SK-N-SH (cell line): ENCODE results near the gene VDAC1. TPM values are rescaled to one million over a fixed set of nuclear protein-coding genes. Genes with fewer than 3 reads are reported as not detected.
"Not testable (repeated sequence)": the region's sequence is repeated elsewhere in the genome, so short reads cannot be mapped to it uniquely, and the experiment has no call there.

Source experiments
- CTCF ChIA-PET: fragments of 300-600, 350-600 bp; formaldehyde crosslinking; extraction: SDS; loops from one replicate; lab custom pipeline; 2021; lab: Yijun Ruan, JAX
- POLR2A ChIA-PET: fragments of 350-600 bp; sonication (Branson Sonifier 250); formaldehyde crosslinking; extraction: SDS; loops from one replicate; lab custom pipeline; 2020; ENCODE audit warnings: antibody characterized with exemption, inconsistent platforms; lab: Yijun Ruan, JAX
- DNase-seq: peaks from one replicate; pipeline ENCODE4 v3.0.0; 2012
- H2AFZ ChIP-seq: fragments of 200-600 bp; sonication (generic); 2 replicates; pipeline ENCODE4 v1.8.1; 2016; ENCODE audit warnings: antibody characterized with exemption, mild to moderate bottlenecking, low read depth
- H3F3A ChIP-seq: fragments of 200-600 bp; sonication (generic); replicated peaks from 2 replicates; pipeline ENCODE3; 2016; ENCODE audit warnings: antibody characterized with exemption, mild to moderate bottlenecking; ENCODE audit not compliant: insufficient read depth
- H3K27ac ChIP-seq, 2 experiments: fragments of 200-500 bp in 1 of 2; fragments of 200-600 bp in 1 of 2; sonication (Bioruptor generic) in 1 of 2; sonication (generic), shearing (Covaris generic) in 1 of 2; 2 replicates each; pipeline versions ENCODE4 v1.5.1 to v1.6.1; 2014 to 2016; ENCODE audit warnings: low read depth in 2 of 2, inconsistent platforms in 1 of 2, low read length in 1 of 2, mild to moderate bottlenecking in 1 of 2, mixed read lengths in 1 of 2
- H3K27me3 ChIP-seq: fragments of 200-600 bp; sonication (generic), shearing (Covaris generic); 2 replicates; pipeline ENCODE4 v1.6.1; 2016; ENCODE audit warnings: mixed run types; ENCODE audit not compliant: insufficient read depth
- H3K36me3 ChIP-seq, 2 experiments: fragments of 200-500 bp in 1 of 2; fragments of 200-600 bp in 1 of 2; sonication (Bioruptor generic) in 1 of 2; sonication (generic) in 1 of 2; replicated peaks in 1 of 2; 2 replicates each; pipeline versions ENCODE3 to v1.5.1; 2014 to 2016; ENCODE audit warnings: low read length in 1 of 2, mild to moderate bottlenecking in 1 of 2; ENCODE audit not compliant: insufficient read depth in 2 of 2, control insufficient read depth in 1 of 2
- H3K4me1 ChIP-seq, 2 experiments: fragments of 200-500 bp in 1 of 2; fragments of 200-600 bp in 1 of 2; sonication (Bioruptor generic) in 1 of 2; sonication (generic), shearing (Covaris generic) in 1 of 2; 2 replicates each; pipeline versions ENCODE4 v1.5.1 to v1.6.1; 2014 to 2016; ENCODE audit warnings: low read depth in 1 of 2, low read length in 1 of 2, mixed run types in 1 of 2; ENCODE audit not compliant: insufficient read depth in 2 of 2, control insufficient read depth in 1 of 2
- H3K4me2 ChIP-seq: fragments of 200-600 bp; sonication (generic), shearing (Covaris generic); 2 replicates; pipeline ENCODE4 v1.6.1; 2017; ENCODE audit warnings: mixed run types
- H3K4me3 ChIP-seq, 2 experiments: fragments of 200-500 bp in 1 of 2; fragments of 200-600 bp in 1 of 2; sonication (Bioruptor generic) in 1 of 2; sonication (generic), shearing (Covaris generic) in 1 of 2; 2 replicates each; pipeline versions ENCODE4 v1.5.1 to v1.8.1; 2014 to 2016; ENCODE audit warnings: low read depth in 2 of 2, inconsistent platforms in 1 of 2, low read length in 1 of 2, mild to moderate bottlenecking in 1 of 2, mixed read lengths in 1 of 2, moderate library complexity in 1 of 2
- H3K79me2 ChIP-seq: fragments of 200-600 bp; sonication (generic); 2 replicates; pipeline ENCODE4 v1.8.1; 2017; ENCODE audit warnings: mild to moderate bottlenecking; ENCODE audit not compliant: insufficient read depth
- H3K9ac ChIP-seq: fragments of 200-600 bp; sonication (generic); 2 replicates; pipeline ENCODE4 v1.6.1; 2017; ENCODE audit warnings: mixed run types
- H3K9me2 ChIP-seq: fragments of 200-600 bp; sonication (generic); 2 replicates; pipeline ENCODE4 v1.6.1; 2017; ENCODE audit warnings: mixed run types
- H3K9me3 ChIP-seq: fragments of 200-600 bp; sonication (generic); 2 replicates; pipeline ENCODE4 v1.6.1; 2017; ENCODE audit warnings: mixed run types, mild to moderate bottlenecking, moderate library complexity
- H4K20me1 ChIP-seq: fragments of 200-600 bp; sonication (generic); 2 replicates; pipeline ENCODE4 v1.6.1; 2017; ENCODE audit warnings: mild to moderate bottlenecking, mixed run types; ENCODE audit not compliant: insufficient read depth
- CHD2 ChIP-seq: fragments of 150-350 bp; IDR thresholded peaks from 2 replicates; pipeline ENCODE4 v1.6.1; 2018; ENCODE audit warnings: low read length; ENCODE audit not compliant: partially characterized antibody
- CTCF ChIP-seq: fragments of 200-600 bp; sonication (generic); IDR thresholded peaks from 2 replicates; pipeline ENCODE4 v1.6.1; 2017; ENCODE audit warnings: antibody characterized with exemption, mild to moderate bottlenecking, moderate library complexity
- ELF1 ChIP-seq: IDR thresholded peaks from 2 replicates; pipeline ENCODE4 v1.4.0; 2012
- GABPA ChIP-seq: IDR thresholded peaks from 2 replicates; pipeline ENCODE4 v1.4.0; 2012; ENCODE audit warnings: low read depth, mild to moderate bottlenecking
- GATA2 ChIP-seq: sonication (generic); formaldehyde crosslinking; IDR thresholded peaks from 2 replicates; pipeline ENCODE4 v1.5.0; 2020; ENCODE audit warnings: mild to moderate bottlenecking, missing genetic modification reagents
- IRF3 ChIP-seq: fragments of 150-350 bp; IDR thresholded peaks from 2 replicates; pipeline ENCODE4 v1.6.1; 2016; ENCODE audit warnings: mild to moderate bottlenecking, low read depth, low read length
- MAX ChIP-seq: IDR thresholded peaks from 2 replicates; pipeline ENCODE4 v1.4.0; 2012; ENCODE audit warnings: low read depth
- MEF2A ChIP-seq: IDR thresholded peaks from 2 replicates; pipeline ENCODE4 v1.4.0; 2012; ENCODE audit warnings: low read depth, borderline replicate concordance
- MXI1 ChIP-seq: IDR thresholded peaks from 2 replicates; pipeline ENCODE4 v1.6.1; 2012; ENCODE audit warnings: mild to moderate bottlenecking, low read depth, low read length, improper control_type of control experiment
- NFIC ChIP-seq: IDR thresholded peaks from 2 replicates; pipeline ENCODE4 v1.4.0; 2012; ENCODE audit warnings: borderline replicate concordance
- NRF1 ChIP-seq: IDR thresholded peaks from 2 replicates; pipeline ENCODE4 v1.6.1; 2012; ENCODE audit warnings: low read depth, mild to moderate bottlenecking, low read length
- PBX3 ChIP-seq: IDR thresholded peaks from 2 replicates; pipeline ENCODE4; 2012
- POLR2AphosphoS5 ChIP-seq: IDR thresholded peaks from 2 replicates; pipeline ENCODE4 v1.6.1; 2012; ENCODE audit warnings: low read depth, low read length
- RAD21 ChIP-seq: IDR thresholded peaks from 2 replicates; pipeline ENCODE4 v1.6.1; 2012; ENCODE audit warnings: mild to moderate bottlenecking, low read length
- RCOR1 ChIP-seq: fragments of 150-350 bp; IDR thresholded peaks from 2 replicates; pipeline ENCODE4 v1.6.1; 2017; ENCODE audit warnings: antibody characterized with exemption, low read length
- RFX5 ChIP-seq: IDR thresholded peaks from 2 replicates; pipeline ENCODE4 v1.6.1; 2012; ENCODE audit warnings: mild to moderate bottlenecking, improper control_type of control experiment, low read length
- SIN3A ChIP-seq: IDR thresholded peaks from 2 replicates; pipeline ENCODE4 v1.6.1; 2012; ENCODE audit warnings: low read depth, mild to moderate bottlenecking, low read length, moderate library complexity, borderline replicate concordance
- TCF12 ChIP-seq: IDR thresholded peaks from 2 replicates; pipeline ENCODE4 v1.4.0; 2012
- TEAD4 ChIP-seq: IDR thresholded peaks from 2 replicates; pipeline ENCODE4 v1.4.0; 2012; ENCODE audit warnings: mild to moderate bottlenecking, borderline replicate concordance; ENCODE audit not compliant: insufficient read depth
- USF1 ChIP-seq: IDR thresholded peaks from 2 replicates; pipeline ENCODE4 v1.4.0; 2012; ENCODE audit warnings: low read depth, borderline replicate concordance
- YY1 ChIP-seq: IDR thresholded peaks from 2 replicates; pipeline ENCODE4 v1.4.0; 2012; ENCODE audit warnings: low read depth, mild to moderate bottlenecking
- WGBS: methylation state at CpG from one replicate; pipeline ENCODE4 v1.1.6; 2017; ENCODE audit warnings: low lambda C conversion rate; 5-methylcytosine and 5-hydroxymethylcytosine counted together
- polyA plus RNA-seq, 3 experiments: library from polyadenylated mRNA; depleted of rRNA; stranded (reverse); fragments of >200 nt; gene quantifications; 2 replicates each; pipeline ENCODE4 v1.2.3, GENCODE V29; 2012

The VDAC1 gene
- polyA plus RNA-seq, 1 of the 3 experiments (the other 2 are of a cell fraction): 166 TPM

- TF ChIP-seq GATA2 (CRISPR knock-in tag) (no peak), CTCF (no peak), NFIC (no peak), MEF2A (no peak)
These were observed 66.5 kb downstream of the VDAC1 start (continued) for GRCh38 chr5:133938039-133938821.

GRCh38 chr5:133937628-133938027 is 67.1 kb downstream of the VDAC1 start:
- H3K4me2 ChIP-seq, H3F3A ChIP-seq, POLR2A ChIA-PET, H3K9me3 ChIP-seq, H3K27me3 ChIP-seq, H3K4me3 ChIP-seq, H3K27ac ChIP-seq, H3K79me2 ChIP-seq, H3K4me1 ChIP-seq, H3K36me3 ChIP-seq, H3K9me2 ChIP-seq, DNase-seq, H3K9ac ChIP-seq, H4K20me1 ChIP-seq, H2AFZ ChIP-seq: not testable (repeated sequence)
- CTCF ChIA-PET: interaction anchor here (0.6 to 1.5 kb wide), 4 partner anchors 68 to 1479 kb away, joined by 3 to 6 read pairs (median 4); no protein-coding TSS in a partner anchor
- 69% methylated on average over 3 of the region's 3 CpGs for WGBS

GRCh38 chr5:133936651-133937015 is 68.1 kb downstream of the VDAC1 start:
- 18% methylated on average over 3 of the region's 3 CpGs for WGBS
- H3K9me2 ChIP-seq: no peaks in the 10 kb centered on the region
- POLR2A ChIA-PET: no interaction called here

More at GRCh38 chr5:133936651-133937015, 68.1 kb downstream of the VDAC1 start:
- Histone ChIP-seq H3K4me3 (no peak overlapping the region), H3K27ac (no peak overlapping the region), H3K36me3 (no peaks in the 10 kb centered on the region), H3K9me3 (no peaks in the 10 kb centered on the region), H3K27me3 (no peaks in the 10 kb centered on the region), H3K4me2 (no peak overlapping the region), H2AFZ (no peak overlapping the region), H3K79me2 (no peaks in the 10 kb centered on the region), H3K4me1 (peaks cover 0 to 7% of the 10 kb centered on the region in 2 experiments; a peak in 1 of 4 replicates), H3F3A (peaks cover 6% of the 10 kb centered on the region), H4K20me1 (no peaks in the 10 kb centered on the region), H3K9ac (no peak overlapping the region)
- no peak for TF ChIP-seq POLR2AphosphoS5
- TF ChIP-seq MXI1: no peak
- no peak for TF ChIP-seq RCOR1
- no peak for TF ChIP-seq MAX
- no peak for TF ChIP-seq GABPA
- TF ChIP-seq CHD2: no peak
- no peak for TF ChIP-seq PBX3
- TF ChIP-seq TCF12: no peak
- no peak for TF ChIP-seq SIN3A
- TF ChIP-seq RFX5: no peak
- TF ChIP-seq NRF1: no peak
- no peak for TF ChIP-seq ELF1
- no peak for TF ChIP-seq IRF3
- TF ChIP-seq RAD21: no peak
- TF ChIP-seq USF1: no peak
- TF ChIP-seq YY1: no peak
- TF ChIP-seq TEAD4: no peak
- TF ChIP-seq MEF2A: no peak
- CTCF ChIA-PET: interaction anchor here (0.6 to 1.5 kb wide), 3 partner anchors 9 to 513 kb away, joined by 3 to 6 read pairs (median 4); no protein-coding TSS in a partner anchor
- no peak for DNase-seq
